ENCODE results near the gene DENND4B.
A peak's percentile ranks its signal among the peaks of the same experiment; 100 is the strongest.

DENND4B gene

GRCh38 chr1:153944005-153944826, 2.3 kb downstream of the DENND4B start:
- no peak for DNase-seq

- no peak for DNase-seq
Observed at GRCh38 chr1:153942766-153943549, 3.6 kb downstream of the DENND4B start.

GRCh38 chr1:153941826-153942725, 4.4 kb downstream of the DENND4B start:
- DNase-seq, result no peak

- DNase-seq, result no peak
Observed at GRCh38 chr1:153940756-153941155, 5.8 kb downstream of the DENND4B start.

GRCh38 chr1:153939476-153939875, 7.0 kb downstream of the DENND4B start:
- DNase-seq, result no peak

GRCh38 chr1:153938996-153939395, 7.5 kb downstream of the DENND4B start:
- no peak for DNase-seq

GRCh38 chr1:153937331-153937730, 9.2 kb downstream of the DENND4B start:
- no peak for DNase-seq

GRCh38 chr1:153936011-153936802, 10.3 kb downstream of the DENND4B start:
- DNase-seq, result no peak

GRCh38 chr1:153934746-153935145, 11.8 kb downstream of the DENND4B start:
- DNase-seq, result no peak

GRCh38 chr1:153933955-153934354, 12.6 kb downstream of the DENND4B start:
- no peak for DNase-seq

GRCh38 chr1:153933430-153933829, 13.1 kb downstream of the DENND4B start:
- no peak for DNase-seq

GRCh38 chr1:153932156-153933131, 14.1 kb downstream of the DENND4B start:
- DNase-seq, result no peak

GRCh38 chr1:153929981-153930948, 16.3 kb downstream of the DENND4B start:
- no peak for DNase-seq

- DNase-seq, result no peak
Observed at GRCh38 chr1:153929426-153929825, 17.1 kb downstream of the DENND4B start.

- DNase-seq, result no peak
Observed at GRCh38 chr1:153928791-153929341, 17.7 kb downstream of the DENND4B start.

- no peak for DNase-seq
Observed at GRCh38 chr1:153928245-153928644, 18.3 kb downstream of the DENND4B start.

- DNase-seq, result no peak
Observed at GRCh38 chr1:153926405-153926804, 20.1 kb downstream of the DENND4B start.

GRCh38 chr1:153922972-153923925, 23.3 kb downstream of the DENND4B start, which contains the start of gene GATAD2B:
Gene GATAD2B (minus strand): TSS chr1:153922972. CDS start chr1:153828347, 94,625 bp downstream.
- peak; percentile 100 for DNase-seq
